HG03159 (cell line): ENCODE measurements around the gene RNF17.

Experiments
- ATAC-seq: cut with Tn5 transposase; IDR thresholded peaks from one replicate; pipeline ENCODE4 v1.9.1; 2021; ENCODE audit warnings: mild to moderate bottlenecking, moderate library complexity; ENCODE audit not compliant: unreplicated experiment

The RNF17 gene

DNA sequence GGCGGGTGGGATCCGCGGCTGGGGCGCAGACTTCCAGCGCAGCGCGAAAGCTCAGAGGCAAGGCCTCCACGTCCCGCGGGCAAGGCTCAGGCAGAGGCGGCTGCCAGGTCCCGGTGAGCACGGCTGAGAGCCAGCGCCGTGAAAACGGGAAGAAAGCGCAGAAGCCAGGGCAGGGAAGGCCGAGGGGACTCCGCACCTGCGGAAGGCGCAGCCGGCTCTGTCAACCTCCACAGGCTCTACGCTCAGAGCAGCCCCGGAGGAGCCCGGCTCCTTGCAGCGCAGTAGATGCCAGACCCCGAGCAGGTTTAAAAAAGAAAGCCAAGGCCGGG lies 131.0 kb downstream of the RNF17 start:
- ATAC-seq: no peak

GRCh38 chr13:24896061-24896460 lies 132.1 kb downstream of the RNF17 start:
- ATAC-seq: no peak

GRCh38 chr13:24897293-24897692 lies 133.3 kb downstream of the RNF17 start:
- no peak for ATAC-seq

GRCh38 chr13:24899601-24900000 lies 135.6 kb downstream of the RNF17 start:
- ATAC-seq: no peak

DNA sequence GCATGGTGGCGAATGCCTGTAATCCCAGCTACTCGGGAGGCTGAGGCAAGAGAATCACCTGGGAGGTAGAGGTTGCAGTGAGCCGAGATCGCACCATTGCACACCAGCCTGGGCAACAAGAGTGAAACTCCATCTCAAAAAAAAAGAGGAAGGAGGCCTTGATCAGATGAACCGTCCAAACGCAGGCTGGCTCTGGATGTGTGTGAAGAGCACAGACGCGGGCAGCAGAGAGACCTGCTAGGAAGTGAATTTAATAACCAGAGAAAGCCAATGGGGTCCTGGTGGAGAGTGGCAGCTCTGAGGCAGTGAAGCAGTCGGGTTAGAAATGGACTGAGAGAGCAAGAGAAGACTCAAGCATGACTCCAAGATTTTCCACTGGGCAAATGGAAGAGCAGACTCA lies 136.5 kb downstream of the RNF17 start:
- peak; percentile 75 for ATAC-seq

GRCh38 chr13:24905242-24905641 lies 141.3 kb downstream of the RNF17 start:
- ATAC-seq: no peak

- no peak for ATAC-seq
Measured at GRCh38 chr13:24906268-24906667, 142.3 kb downstream of the RNF17 start.

GRCh38 chr13:24910502-24911132 lies 146.6 kb downstream of the RNF17 start:
- no peak for ATAC-seq

GRCh38 chr13:24911133-24911908 lies 147.4 kb downstream of the RNF17 start:
- ATAC-seq: no peak

DNA sequence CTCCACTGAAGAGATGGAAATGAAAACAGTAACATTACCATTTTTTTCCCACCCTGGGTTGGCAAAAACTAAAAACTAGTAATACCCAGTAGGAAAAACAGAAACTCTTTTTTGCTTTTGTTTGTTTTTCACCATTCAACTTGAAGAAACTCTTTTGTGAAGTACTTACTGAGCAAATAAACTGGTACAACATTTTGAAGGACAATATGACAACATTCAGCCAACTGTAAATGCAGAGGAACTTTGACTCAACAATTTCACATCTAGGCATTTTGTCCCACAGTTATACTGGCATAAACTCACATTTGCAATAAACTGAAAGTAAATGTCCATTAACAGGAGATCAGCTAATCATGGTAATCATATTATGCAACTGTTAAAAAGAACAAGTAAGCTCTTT lies 152.5 kb downstream of the RNF17 start:
- no peak for ATAC-seq

GRCh38 chr13:24921003-24921402 lies 157.0 kb downstream of the RNF17 start:
- no peak for ATAC-seq

DNA sequence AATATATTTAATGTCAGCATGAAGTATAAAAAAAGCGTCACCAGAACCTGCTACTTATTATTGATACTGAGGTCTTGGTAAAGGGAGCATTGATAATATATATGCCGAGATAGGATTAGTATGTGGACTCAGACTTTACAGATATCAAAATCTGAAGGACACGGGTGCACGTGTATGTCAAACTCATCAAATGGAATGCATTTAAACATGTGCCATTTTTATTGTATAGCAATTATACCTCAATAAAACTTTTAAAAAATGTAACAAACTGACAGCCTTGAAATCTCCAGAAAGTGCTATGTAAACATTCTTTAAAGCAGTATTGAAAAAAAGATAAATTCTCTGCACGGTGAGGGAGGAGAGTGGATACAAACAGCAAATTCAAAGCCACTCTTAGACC lies 157.9 kb downstream of the RNF17 start:
- ATAC-seq: no peak

DNA sequence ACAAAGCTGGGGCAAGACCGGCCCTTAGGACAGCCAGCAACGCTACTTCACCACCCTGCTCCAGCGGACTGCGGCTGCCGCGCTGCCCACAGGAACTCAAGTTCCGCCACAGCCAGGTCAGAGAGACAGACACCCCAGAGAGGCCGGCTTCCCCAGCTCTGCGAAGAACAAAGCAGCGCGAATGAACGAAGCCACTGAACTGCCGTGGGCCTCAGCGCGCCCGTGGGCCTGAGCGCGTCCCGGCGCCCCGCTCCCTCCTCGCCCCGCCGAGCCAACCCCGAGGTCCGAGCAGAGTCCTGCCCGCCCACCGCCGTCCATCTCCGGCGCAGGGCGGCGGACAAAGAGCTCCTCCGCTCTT lies 158.4 kb downstream of the RNF17 start:
- no peak for ATAC-seq

- ATAC-seq: peak; percentile 94
Measured at GRCh38 chr13:24922745-24923591, 159.0 kb downstream of the RNF17 start.

DNA sequence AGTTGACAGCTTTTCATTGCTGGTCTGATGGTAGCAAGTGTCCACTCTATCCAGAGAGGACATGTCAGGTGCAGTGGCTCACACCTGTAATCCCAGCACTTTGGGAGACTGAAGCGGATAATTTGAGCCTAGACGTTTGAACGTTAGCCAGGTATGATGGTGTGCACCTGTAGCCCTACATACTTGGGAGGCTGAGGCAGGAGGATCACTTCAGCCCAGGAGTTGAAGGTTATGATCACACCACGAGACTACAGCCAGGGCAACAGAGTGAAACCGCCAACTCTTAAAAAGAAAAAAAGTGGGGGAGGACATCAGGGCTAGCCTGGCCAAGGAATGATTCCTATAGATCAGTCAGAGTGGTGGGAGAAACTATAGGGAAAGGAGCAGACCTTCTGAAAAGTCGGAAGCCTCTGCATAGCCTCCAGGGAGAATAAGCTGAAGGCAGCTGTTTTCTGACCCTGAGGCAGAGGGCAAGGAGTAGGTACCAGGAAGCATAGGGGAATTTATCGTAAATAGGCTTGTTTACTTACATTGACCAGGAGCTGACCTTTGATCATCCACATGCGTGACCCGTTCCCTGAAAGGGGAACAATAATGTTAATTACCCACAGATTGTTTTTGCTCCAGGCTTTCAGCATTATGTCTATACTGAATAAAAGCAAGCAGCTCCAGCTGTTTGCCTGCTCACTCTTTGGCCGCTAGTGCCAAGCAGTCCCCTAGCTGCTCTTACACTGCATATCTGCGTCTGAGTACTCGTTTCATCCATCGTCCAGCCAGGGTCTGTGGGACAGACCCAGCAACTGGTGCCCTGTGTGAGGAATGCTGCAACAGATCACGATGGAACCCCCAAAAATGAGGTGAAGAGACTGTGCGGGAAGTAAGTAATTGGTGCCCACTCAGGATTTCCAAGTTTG lies 161.6 kb downstream of the RNF17 start:
- no peak for ATAC-seq

DNA sequence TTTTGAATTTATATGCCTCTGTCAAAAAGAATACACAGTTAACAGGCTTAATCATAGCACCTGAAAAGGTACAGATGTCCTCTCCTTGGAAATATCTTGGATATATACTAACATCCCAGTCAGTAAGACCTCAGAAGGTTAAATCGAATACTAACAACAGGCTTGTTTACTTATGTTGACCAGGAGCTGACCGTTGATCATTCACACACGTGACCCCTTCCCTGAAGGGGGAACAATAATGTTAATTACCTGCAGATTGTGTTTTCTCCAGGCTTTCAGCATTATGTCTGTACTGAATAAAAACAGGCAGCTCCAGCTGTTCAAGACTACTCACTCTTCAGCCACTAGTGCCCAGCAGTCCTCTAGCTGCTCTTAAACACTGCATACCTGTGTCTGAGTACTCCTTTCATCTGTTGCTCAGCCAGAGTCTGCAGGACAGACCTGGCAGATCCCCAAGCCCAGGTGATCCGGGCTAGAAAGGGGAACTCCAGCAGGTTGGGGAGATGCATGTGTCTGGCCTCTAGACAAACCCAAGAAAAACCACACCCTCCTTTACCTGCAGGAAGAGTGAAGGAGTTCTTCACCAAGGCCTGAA lies 163.9 kb downstream of the RNF17 start:
- ATAC-seq: no peak

DNA sequence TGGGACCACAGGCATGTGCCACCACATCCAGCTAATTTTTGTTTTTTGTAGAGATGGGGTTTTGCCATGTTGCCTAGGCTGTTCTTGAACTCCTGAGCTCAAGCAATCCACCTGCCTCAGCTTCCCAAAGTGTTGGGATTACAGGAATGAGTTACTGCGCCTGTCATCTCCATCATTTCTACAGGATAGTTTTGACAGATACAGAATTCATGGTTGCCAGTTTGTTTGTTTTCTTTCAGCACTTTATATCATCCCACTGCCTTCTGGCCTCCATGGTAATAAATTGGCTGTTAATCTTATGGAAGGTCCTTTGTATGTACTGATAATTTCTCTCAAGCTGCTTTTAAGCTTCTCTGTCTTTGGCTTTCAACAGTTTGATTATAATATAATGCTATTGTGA lies 165.2 kb downstream of the RNF17 start:
- ATAC-seq: no peak
